ENCODE measurements around the gene EVL. TPM values are rescaled to one million over a fixed set of nuclear protein-coding genes. Genes with fewer than 3 reads are reported as not detected.

The EVL gene
- total and polyA plus RNA-seq, 8 donors = 23.0 to 68.4 (median 41.3) TPM

- DNase-seq (peak in 1 of 6 donors; percentile 50), FAIRE-seq (no peak), ATAC-seq (peak in 2 of 4 donors; percentile 15 to 19)
- Histone ChIP-seq H3K27ac (peak overlapping the region in 1 of 4 donors; percentile 34), H3K36me3 (no peaks in the 10 kb centered on the region), H3K27me3 (no peaks in the 10 kb centered on the region), H3K4me1 (peaks cover 0 to 10% (median 0%) of the 10 kb centered on the region in 3 donors), H3K4me3 (peak overlapping the region; percentile 60 to 85 (median 66)), H3K9me3 (no peaks in the 10 kb centered on the region)
- no peak for TF ChIP-seq CTCF (IDR thresholded peaks at IDR 0.05)
- intact Hi-C loops (cut with DNase I) = no loop called here
- WGBS, 2 donors = 9 to 12% methylated on average over 32 of the region's 32 CpGs
Observed at GRCh38 chr14:100158566-100159093, 93.4 kb downstream of the EVL start.

GRCh38 chr14:100159094-100159864 is 94.1 kb downstream of the EVL start, which contains the start of gene DEGS2:
TSS of gene DEGS2 (minus strand) at chr14:100159645. CDS start at chr14:100159587, 58 bp downstream.
- Histone ChIP-seq H3K27ac (peak within 1 kb of the TSS in 1 of 4 donors; percentile 34), H3K4me3 (peak within 1 kb of the TSS; percentile 60 to 85 (median 66)), H3K9me3 (no peaks in the 10 kb centered on the region), H3K36me3 (no peaks in the 10 kb centered on the region), H3K4me1 (peaks cover 0 to 10% (median 0%) of the 10 kb centered on the region in 3 donors), H3K27me3 (no peaks in the 10 kb centered on the region)
- intact Hi-C loops (cut with DNase I) = no loop called here
- TF ChIP-seq CTCF (IDR thresholded peaks at IDR 0.05) = no peak
- FAIRE-seq (no peak), ATAC-seq (peak; percentile 91 to 95 (median 93)), DNase-seq (peak; percentile 57 to 92 (median 77))
- 0 to 1% methylated on average over 54 to 94 of the region's 94 CpGs for WGBS, 2 donors

DNA sequence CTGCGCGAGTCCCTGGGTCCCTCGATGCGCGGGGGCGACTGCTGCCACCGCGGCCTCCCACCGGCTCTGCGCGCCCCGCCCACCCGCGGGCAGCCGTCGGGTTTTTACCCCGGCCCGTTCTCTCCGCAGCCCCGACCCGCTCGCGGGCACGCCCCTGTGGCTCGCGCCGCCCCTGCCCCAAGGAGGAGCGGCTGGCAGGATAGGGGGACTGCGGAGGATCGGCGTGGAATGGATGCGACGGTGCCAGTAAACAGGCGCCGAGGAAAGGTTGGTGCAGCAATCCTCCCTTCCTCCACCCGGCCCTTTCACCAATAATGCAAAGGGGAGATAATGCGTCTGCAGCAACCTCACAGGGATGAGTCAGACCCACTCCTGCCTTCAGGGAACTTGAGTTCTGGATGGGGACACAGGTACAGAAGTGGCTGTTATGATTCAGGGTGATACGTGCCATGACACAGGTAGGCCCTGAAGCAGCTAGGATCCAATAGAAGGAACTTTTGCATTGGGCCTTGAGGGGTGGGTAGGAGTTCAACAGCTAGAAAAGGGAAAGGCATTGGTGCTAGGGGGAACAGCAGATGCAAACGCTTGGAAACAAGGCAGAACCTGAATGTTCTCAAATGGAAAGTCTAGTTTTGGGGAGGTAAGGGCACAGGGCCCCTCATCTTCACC is 94.8 kb downstream of the EVL start:
- peak overlapping the region; percentile 60 to 85 (median 66) for H3K4me3 ChIP-seq
- WGBS, 2 donors = 10 to 29% methylated on average over 14 to 39 of the region's 39 CpGs
- DNase-seq (no peak), FAIRE-seq (no peak), ATAC-seq (peak; percentile 10 to 41 (median 28))
- H3K9me3 ChIP-seq = no peaks in the 10 kb centered on the region
- no peaks in the 10 kb centered on the region for H3K27me3 ChIP-seq
- no peaks in the 10 kb centered on the region for H3K36me3 ChIP-seq
- intact Hi-C loops (cut with DNase I) = no loop called here
- H3K27ac ChIP-seq = no peak overlapping the region
- no peak for TF ChIP-seq CTCF (IDR thresholded peaks at IDR 0.05)
- H3K4me1 ChIP-seq = peaks cover 0 to 10% (median 0%) of the 10 kb centered on the region in 3 donors

- intact Hi-C loops (cut with DNase I) = no loop called here
- Histone ChIP-seq H3K4me1 (peaks cover 0 to 10% (median 0%) of the 10 kb centered on the region in 3 donors), H3K27ac (no peak overlapping the region), H3K9me3 (no peaks in the 10 kb centered on the region), H3K27me3 (no peaks in the 10 kb centered on the region), H3K4me3 (no peak overlapping the region), H3K36me3 (no peaks in the 10 kb centered on the region)
- 85 to 91% methylated on average over 7 of the region's 7 CpGs for WGBS, 2 donors
- ATAC-seq (no peak), FAIRE-seq (no peak), DNase-seq (peak in 2 of 6 donors; percentile 46 to 55)
- no peak for TF ChIP-seq CTCF (IDR thresholded peaks at IDR 0.05)
Observed at GRCh38 chr14:100160534-100160916, 95.3 kb downstream of the EVL start.
